Activated CD4-positive, alpha-beta T cell treated with anti-CD3 and anti-CD28 coated beads, Interleukin-2, amount 10 ng/mL, durations not matched to agents 7 days and 5 days (primary cell): ENCODE data around the gene ANKRD13C. TPM values are rescaled to one million over a fixed set of nuclear protein-coding genes. Genes with fewer than 3 reads are reported as not detected.

Experiments used
- CTCF ChIA-PET: fragments of 350-600 bp; sonication (Branson Sonifier 250); formaldehyde crosslinking; loops from one replicate; lab custom pipeline; 2021; ENCODE audit warnings: antibody characterized with exemption; lab: Charles Lee
- POLR2A ChIA-PET: fragments of 350-600 bp; sonication (Branson Sonifier 250); formaldehyde crosslinking; loops from one replicate; lab custom pipeline; 2021; ENCODE audit warnings: antibody characterized with exemption; lab: Charles Lee
- DNase-seq: peaks from one replicate; pipeline ENCODE4 v3.0.0-alpha.2; 2020
- H3K27ac Mint-ChIP-seq: one replicate; pipeline ENCODE4 v1.8.0; 2021; ENCODE audit warnings: mild to moderate bottlenecking, moderate library complexity, mixed read lengths
- H3K27me3 Mint-ChIP-seq: one replicate; pipeline ENCODE4 v1.8.0; 2021; ENCODE audit warnings: mixed read lengths
- H3K36me3 Mint-ChIP-seq: one replicate; pipeline ENCODE4 v1.8.0; 2021; ENCODE audit warnings: low read depth, mixed read lengths
- H3K4me1 Mint-ChIP-seq: one replicate; pipeline ENCODE4 v1.8.0; 2021; ENCODE audit warnings: mixed read lengths
- H3K4me3 Mint-ChIP-seq: one replicate; pipeline ENCODE4 v1.8.0; 2021; ENCODE audit warnings: mild to moderate bottlenecking, moderate library complexity, mixed read lengths
- H3K9me3 Mint-ChIP-seq: one replicate; pipeline ENCODE4 v1.8.0; 2021; ENCODE audit warnings: mixed read lengths
- total RNA-seq, 2 experiments: library from RNA; stranded (reverse); gene quantifications; one replicate each; pipeline ENCODE4 v1.2.3, GENCODE V29; 2021

The ANKRD13C gene
- total RNA-seq, 2 experiments from 2014 or later: 19.7 to 24.6 TPM

- Mint-ChIP-seq H3K4me1 (no peaks in the 10 kb centered on the region), H3K27me3 (no peaks in the 10 kb centered on the region), H3K27ac (peak overlapping the region; percentile 38), H3K4me3 (no peak overlapping the region), H3K36me3 (peaks cover 23% of the 10 kb centered on the region), H3K9me3 (no peaks in the 10 kb centered on the region)
- POLR2A ChIA-PET: no interaction called here
- CTCF ChIA-PET: no interaction called here
- no peak for DNase-seq
Observed at GRCh38 chr1:70277875-70278274, 76.6 kb downstream of the ANKRD13C start.

DNA sequence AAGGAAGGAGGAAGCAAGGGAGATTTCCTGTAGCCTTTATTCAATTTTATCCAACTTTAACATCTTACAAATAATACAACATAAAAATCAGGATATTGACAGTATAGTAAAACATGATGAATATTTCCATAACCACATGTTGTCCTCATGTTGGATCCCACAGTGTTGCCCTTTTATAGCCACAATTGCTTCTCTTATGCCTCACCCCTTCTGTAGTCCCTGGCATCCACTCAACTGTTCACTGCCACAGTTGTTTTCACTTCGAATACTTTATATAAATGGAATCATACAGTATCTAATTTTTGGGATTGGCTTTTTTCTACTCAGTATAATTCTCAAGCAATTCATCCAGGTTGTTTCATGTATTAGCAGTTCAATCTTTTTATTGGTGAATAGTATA lies 88.6 kb downstream of the ANKRD13C start:
- Mint-ChIP-seq H3K27ac (no peak overlapping the region), H3K4me1 (no peaks in the 10 kb centered on the region), H3K4me3 (no peak overlapping the region), H3K9me3 (no peaks in the 10 kb centered on the region), H3K27me3 (no peaks in the 10 kb centered on the region), H3K36me3 (peaks cover 29% of the 10 kb centered on the region)
- DNase-seq: no peak
- CTCF ChIA-PET: no interaction called here
- POLR2A ChIA-PET: no interaction called here

GRCh38 chr1:70264839-70265238 lies 89.7 kb downstream of the ANKRD13C start:
- Mint-ChIP-seq H3K36me3 (peaks cover 28% of the 10 kb centered on the region), H3K4me3 (no peak overlapping the region), H3K4me1 (no peaks in the 10 kb centered on the region), H3K27me3 (no peaks in the 10 kb centered on the region), H3K27ac (no peak overlapping the region), H3K9me3 (no peaks in the 10 kb centered on the region)
- ChIA-PET CTCF (interaction anchor here (0.6 to 0.7 kb wide), 2 partner anchors 20 to 22 kb away, joined by 4 to 6 read pairs; no protein-coding TSS in a partner anchor), POLR2A (no interaction called here)
- DNase-seq: no peak

DNA sequence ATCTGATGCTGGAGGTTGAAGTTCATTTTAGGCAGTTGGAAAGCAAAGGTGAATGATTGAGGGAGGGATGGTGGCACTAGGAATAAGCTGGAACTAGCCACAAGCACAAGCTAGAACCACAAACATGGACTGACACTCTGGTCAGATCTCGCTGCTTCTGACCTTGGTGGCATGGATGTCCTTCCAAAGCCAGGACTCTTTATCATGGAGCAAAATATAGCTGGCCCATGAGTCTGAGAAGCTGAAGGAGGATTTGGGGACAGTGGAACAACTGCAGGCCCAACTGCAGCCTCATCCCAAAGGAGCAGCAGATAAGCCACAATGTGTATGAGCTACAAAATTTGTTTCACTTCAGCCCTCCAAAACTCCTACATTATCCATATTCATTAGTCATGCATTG lies 97.9 kb downstream of the ANKRD13C start:
- ChIA-PET POLR2A (no interaction called here), CTCF (no interaction called here)

GRCh38 chr1:70248729-70249128 lies 105.8 kb downstream of the ANKRD13C start:
- Mint-ChIP-seq H3K27ac (peak overlapping the region; percentile 54), H3K27me3 (no peaks in the 10 kb centered on the region), H3K9me3 (no peaks in the 10 kb centered on the region), H3K36me3 (peaks cover 71% of the 10 kb centered on the region), H3K4me1 (peaks cover 35% of the 10 kb centered on the region), H3K4me3 (no peak overlapping the region)
- DNase-seq: no peak
- ChIA-PET POLR2A (no interaction called here), CTCF (no interaction called here)

More for the DNA sequence above, 97.9 kb downstream of the ANKRD13C start:
- no peaks in the 10 kb centered on the region for H3K4me1 Mint-ChIP-seq
- no peaks in the 10 kb centered on the region for H3K9me3 Mint-ChIP-seq
- no peak overlapping the region for H3K27ac Mint-ChIP-seq
- H3K27me3 Mint-ChIP-seq: no peaks in the 10 kb centered on the region
- no peak overlapping the region for H3K4me3 Mint-ChIP-seq
- peaks cover 6% of the 10 kb centered on the region for H3K36me3 Mint-ChIP-seq
- no peak for DNase-seq

GRCh38 chr1:70247768-70248167 lies 106.8 kb downstream of the ANKRD13C start:
- CTCF ChIA-PET: interaction anchor here (0.8 kb wide), 1 partner anchor 16 kb away, joined by 4 read pairs; no protein-coding TSS in a partner anchor
- H3K27ac Mint-ChIP-seq: peak overlapping the region; percentile 9
- no peak for DNase-seq

DNA sequence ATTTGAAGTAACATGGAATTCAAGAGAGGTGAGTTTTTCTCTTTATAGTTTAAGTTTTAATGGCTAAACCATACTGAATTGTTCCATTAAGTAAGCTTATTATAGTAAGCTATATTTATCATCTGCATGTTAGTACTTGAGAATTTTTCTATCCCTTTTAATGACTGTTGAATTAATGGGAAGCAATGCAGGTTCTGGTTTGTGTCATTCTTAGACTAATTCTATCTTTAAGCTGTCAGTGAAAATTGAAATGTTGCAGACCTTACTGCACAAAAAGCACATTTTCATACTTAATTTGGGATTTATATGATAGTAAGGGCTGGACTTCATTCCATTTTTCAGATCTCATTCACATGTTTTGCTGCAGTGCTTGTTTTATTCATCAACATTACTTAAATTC lies 107.4 kb downstream of the ANKRD13C start:
- Mint-ChIP-seq H3K27me3 (no peaks in the 10 kb centered on the region), H3K27ac (no peak overlapping the region), H3K4me1 (peaks cover 35% of the 10 kb centered on the region), H3K4me3 (no peak overlapping the region), H3K36me3 (peaks cover 82% of the 10 kb centered on the region), H3K9me3 (no peaks in the 10 kb centered on the region)
- ChIA-PET POLR2A (interaction anchor here (1.0 kb wide), 1 partner anchor 20 kb away, joined by 3 read pairs; no protein-coding TSS in a partner anchor), CTCF (interaction anchor here (0.8 kb wide), 1 partner anchor 17 kb away, joined by 4 read pairs; no protein-coding TSS in a partner anchor)
- no peak for DNase-seq

More at GRCh38 chr1:70247768-70248167, 106.8 kb downstream of the ANKRD13C start:
- Mint-ChIP-seq H3K4me3 (no peak overlapping the region), H3K27me3 (no peaks in the 10 kb centered on the region), H3K9me3 (no peaks in the 10 kb centered on the region), H3K4me1 (peaks cover 35% of the 10 kb centered on the region), H3K36me3 (peaks cover 78% of the 10 kb centered on the region)
- POLR2A ChIA-PET: interaction anchor here (1.0 kb wide), 1 partner anchor 20 kb away, joined by 3 read pairs; no protein-coding TSS in a partner anchor

- H3K4me1 Mint-ChIP-seq: peaks cover 12% of the 10 kb centered on the region
- H3K27ac Mint-ChIP-seq: no peak overlapping the region
- H3K9me3 Mint-ChIP-seq: no peaks in the 10 kb centered on the region
- H3K27me3 Mint-ChIP-seq: no peaks in the 10 kb centered on the region
- H3K4me3 Mint-ChIP-seq: no peak overlapping the region
- ChIA-PET POLR2A (no interaction called here), CTCF (no interaction called here)
- DNase-seq: no peak
- peaks cover 60% of the 10 kb centered on the region for H3K36me3 Mint-ChIP-seq
Observed at GRCh38 chr1:70239940-70240339, 114.6 kb downstream of the ANKRD13C start.

GRCh38 chr1:70234733-70235132 lies 119.8 kb downstream of the ANKRD13C start:
- Mint-ChIP-seq H3K36me3 (peaks cover 52% of the 10 kb centered on the region), H3K4me1 (peaks cover 2% of the 10 kb centered on the region), H3K27me3 (no peaks in the 10 kb centered on the region), H3K27ac (no peak overlapping the region), H3K4me3 (no peak overlapping the region), H3K9me3 (no peaks in the 10 kb centered on the region)
- no peak for DNase-seq
- ChIA-PET CTCF (interaction anchor here (0.6 to 1.4 kb wide), 2 partner anchors 25 to 56 kb away, joined by 3 read pairs; no protein-coding TSS in a partner anchor), POLR2A (no interaction called here)

- no peaks in the 10 kb centered on the region for H3K9me3 Mint-ChIP-seq
- CTCF ChIA-PET: no interaction called here
- POLR2A ChIA-PET: no interaction called here
- H3K27me3 Mint-ChIP-seq: no peaks in the 10 kb centered on the region
- H3K36me3 Mint-ChIP-seq: peaks cover 51% of the 10 kb centered on the region
- no peak overlapping the region for H3K27ac Mint-ChIP-seq
- DNase-seq: no peak
- no peak overlapping the region for H3K4me3 Mint-ChIP-seq
- peaks cover 19% of the 10 kb centered on the region for H3K4me1 Mint-ChIP-seq
Observed at GRCh38 chr1:70231475-70231874, 123.0 kb downstream of the ANKRD13C start.

DNA sequence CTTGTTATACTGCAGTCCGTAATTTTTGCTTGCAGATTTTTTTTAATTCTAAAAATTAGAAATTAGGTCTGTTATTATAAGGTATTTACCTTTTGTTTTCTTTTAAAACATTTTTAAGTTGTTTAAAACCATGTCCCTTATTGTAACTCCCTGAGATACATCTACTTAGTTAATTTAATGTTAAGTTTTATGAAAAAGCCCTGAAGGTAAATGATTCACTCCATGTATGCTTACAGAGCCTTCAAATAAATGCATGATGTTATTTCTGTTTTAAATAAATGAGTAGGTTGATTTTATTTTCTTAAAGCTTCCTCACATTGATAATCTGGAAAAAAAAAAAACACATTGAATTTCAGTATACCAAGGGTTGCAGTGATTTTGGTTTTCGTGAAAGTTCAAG lies 125.9 kb downstream of the ANKRD13C start:
- Mint-ChIP-seq H3K4me3 (no peak overlapping the region), H3K9me3 (no peaks in the 10 kb centered on the region), H3K36me3 (peaks cover 48% of the 10 kb centered on the region), H3K27me3 (no peaks in the 10 kb centered on the region), H3K4me1 (peaks cover 41% of the 10 kb centered on the region), H3K27ac (no peak overlapping the region)
- no peak for DNase-seq
- ChIA-PET POLR2A (interaction anchor here (0.6 kb wide), 1 partner anchor 131 kb away, joined by 5 read pairs; no protein-coding TSS in a partner anchor), CTCF (no interaction called here)

DNA sequence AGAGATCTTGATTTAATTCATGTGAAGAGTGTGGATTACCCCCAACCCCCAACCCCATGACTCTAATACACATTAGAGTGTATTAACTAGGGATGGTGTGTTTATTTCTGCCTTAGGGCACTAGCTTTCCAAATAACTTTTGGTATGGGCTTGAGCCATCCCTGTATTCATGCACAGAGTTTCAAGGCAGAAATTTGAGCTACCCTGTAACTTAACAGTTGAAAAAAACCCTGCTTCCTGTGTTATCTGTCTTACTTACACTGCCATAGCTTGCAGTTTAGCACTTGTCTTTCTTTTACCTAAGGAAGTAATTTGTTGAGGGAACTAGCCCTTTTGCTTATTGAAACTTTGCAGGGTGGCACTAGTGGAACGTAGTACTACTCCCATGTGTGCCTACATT lies 127.1 kb downstream of the ANKRD13C start:
- ChIA-PET POLR2A (interaction anchor here (0.6 to 1.5 kb wide), 2 partner anchors 20 to 847 kb away, joined by 3 read pairs; no protein-coding TSS in a partner anchor), CTCF (no interaction called here)
- no peaks in the 10 kb centered on the region for H3K27me3 Mint-ChIP-seq
- peak overlapping the region; percentile 88 for H3K27ac Mint-ChIP-seq
- peaks cover 49% of the 10 kb centered on the region for H3K36me3 Mint-ChIP-seq
- H3K9me3 Mint-ChIP-seq: no peaks in the 10 kb centered on the region
- peaks cover 52% of the 10 kb centered on the region for H3K4me1 Mint-ChIP-seq
- DNase-seq: no peak
- no peak overlapping the region for H3K4me3 Mint-ChIP-seq

- no peak for DNase-seq
- H3K36me3 Mint-ChIP-seq: peaks cover 41% of the 10 kb centered on the region
- H3K4me1 Mint-ChIP-seq: peaks cover 57% of the 10 kb centered on the region
- H3K4me3 Mint-ChIP-seq: no peak overlapping the region
- H3K27me3 Mint-ChIP-seq: no peaks in the 10 kb centered on the region
- H3K9me3 Mint-ChIP-seq: no peaks in the 10 kb centered on the region
- ChIA-PET POLR2A (no interaction called here), CTCF (no interaction called here)
- H3K27ac Mint-ChIP-seq: no peak overlapping the region
Observed at GRCh38 chr1:70224954-70225353, 129.6 kb downstream of the ANKRD13C start.
